ENCODE data around the gene TCHHL1. TPM values are rescaled to one million over a fixed set of nuclear protein-coding genes. Genes with fewer than 3 reads are reported as not detected.

TCHHL1 gene
- not detected for polyA plus RNA-seq (2013, experiment 1 of 2)
- not detected for polyA plus RNA-seq (2013, experiment 2 of 2)

- WGBS = 85% methylated on average over 4 of the region's 5 CpGs
- H3K36me3 ChIP-seq (ENCODE audit: insufficient read depth, low read length) = no peaks in the 10 kb centered on the region
- no peak within 1 kb of the TSS for H3K9ac ChIP-seq (ENCODE audit: low read depth, low read length)
- H3K4me3 ChIP-seq (ENCODE audit: low read length) = no peak within 1 kb of the TSS
- H3K4me1 ChIP-seq (ENCODE audit: insufficient read depth, low read length) = no peaks in the 10 kb centered on the region
- peaks cover 3% of the 10 kb centered on the region for H3K27me3 ChIP-seq (ENCODE audit: insufficient read depth, low read length)
- H3K27ac ChIP-seq (ENCODE audit: low read depth, low read length) = no peak within 1 kb of the TSS
- H3K9me3 ChIP-seq (ENCODE audit: insufficient read depth, low read depth, low read length) = peaks cover 6% of the 10 kb centered on the region; the same call in 1 of the 2 replicates
These were observed at the start of gene TCHHL1 for GRCh38 chr1:152089014-152089674. TSS of gene TCHHL1 (minus strand) at chr1:152089064. CDS start at chr1:152088143, 921 bp downstream.

GRCh38 chr1:152137215-152137614 is 48.4 kb upstream of the TCHHL1 start:
- H3K27me3 ChIP-seq (ENCODE audit: insufficient read depth, low read length) = no peaks in the 10 kb centered on the region
- no peak overlapping the region for H3K4me3 ChIP-seq (ENCODE audit: low read length)
- no peaks in the 10 kb centered on the region for H3K36me3 ChIP-seq (ENCODE audit: insufficient read depth, low read length)
- H3K4me1 ChIP-seq (ENCODE audit: insufficient read depth, low read length) = no peaks in the 10 kb centered on the region
- peaks cover 20% of the 10 kb centered on the region for H3K9me3 ChIP-seq (ENCODE audit: insufficient read depth, low read depth, low read length)
- H3K27ac ChIP-seq (ENCODE audit: low read depth, low read length) = no peak overlapping the region
- no peak overlapping the region for H3K9ac ChIP-seq (ENCODE audit: low read depth, low read length)

- peaks cover 27% of the 10 kb centered on the region for H3K9me3 ChIP-seq (ENCODE audit: insufficient read depth, low read depth, low read length)
- no peaks in the 10 kb centered on the region for H3K36me3 ChIP-seq (ENCODE audit: insufficient read depth, low read length)
- H3K4me3 ChIP-seq (ENCODE audit: low read length) = no peak overlapping the region
- no peak overlapping the region for H3K9ac ChIP-seq (ENCODE audit: low read depth, low read length)
- H3K27ac ChIP-seq (ENCODE audit: low read depth, low read length) = no peak overlapping the region
- no peaks in the 10 kb centered on the region for H3K4me1 ChIP-seq (ENCODE audit: insufficient read depth, low read length)
- no peaks in the 10 kb centered on the region for H3K27me3 ChIP-seq (ENCODE audit: insufficient read depth, low read length)
These were observed 41.3 kb upstream of the TCHHL1 start for GRCh38 chr1:152130186-152130585.

GRCh38 chr1:152127673-152128072 is 38.8 kb upstream of the TCHHL1 start:
- peaks cover 19% of the 10 kb centered on the region for H3K9me3 ChIP-seq (ENCODE audit: insufficient read depth, low read depth, low read length)
- no peak overlapping the region for H3K4me3 ChIP-seq (ENCODE audit: low read length)
- H3K9ac ChIP-seq (ENCODE audit: low read depth, low read length) = no peak overlapping the region
- H3K27me3 ChIP-seq (ENCODE audit: insufficient read depth, low read length) = no peaks in the 10 kb centered on the region
- no peak overlapping the region for H3K27ac ChIP-seq (ENCODE audit: low read depth, low read length)
- H3K36me3 ChIP-seq (ENCODE audit: insufficient read depth, low read length) = no peaks in the 10 kb centered on the region
- H3K4me1 ChIP-seq (ENCODE audit: insufficient read depth, low read length) = no peaks in the 10 kb centered on the region

- Histone ChIP-seq H3K9ac (ENCODE audit: low read depth, low read length) (no peak overlapping the region), H3K27me3 (ENCODE audit: insufficient read depth, low read length) (no peaks in the 10 kb centered on the region), H3K36me3 (ENCODE audit: insufficient read depth, low read length) (no peaks in the 10 kb centered on the region), H3K9me3 (ENCODE audit: insufficient read depth, low read depth, low read length) (peaks cover 17% of the 10 kb centered on the region), H3K27ac (ENCODE audit: low read depth, low read length) (no peak overlapping the region), H3K4me3 (ENCODE audit: low read length) (no peak overlapping the region), H3K4me1 (ENCODE audit: insufficient read depth, low read length) (no peaks in the 10 kb centered on the region)
- 65% methylated on average over 5 of the region's 6 CpGs for whole genome bisulfite sequencing
These were observed 37.1 kb upstream of the TCHHL1 start for GRCh38 chr1:152125834-152126443.

- 81% methylated on average over 1 of the region's 1 CpG for WGBS
- Histone ChIP-seq H3K9me3 (ENCODE audit: insufficient read depth, low read depth, low read length) (peaks cover 11% of the 10 kb centered on the region; the same call in 1 of the 2 replicates), H3K27me3 (ENCODE audit: insufficient read depth, low read length) (peaks cover 49% of the 10 kb centered on the region), H3K9ac (ENCODE audit: low read depth, low read length) (no peak overlapping the region), H3K27ac (ENCODE audit: low read depth, low read length) (no peak overlapping the region), H3K4me1 (ENCODE audit: insufficient read depth, low read length) (no peaks in the 10 kb centered on the region), H3K36me3 (ENCODE audit: insufficient read depth, low read length) (no peaks in the 10 kb centered on the region), H3K4me3 (ENCODE audit: low read length) (no peak overlapping the region)
These were observed 30.1 kb upstream of the TCHHL1 start for GRCh38 chr1:152118915-152119314.

- peaks cover 83% of the 10 kb centered on the region for H3K27me3 ChIP-seq (ENCODE audit: insufficient read depth, low read length)
These were observed 26.5 kb upstream of the TCHHL1 start, which contains the start of gene TCHH for GRCh38 chr1:152115344-152115743. TSS of gene TCHH (minus strand) at chr1:152115444. CDS start at chr1:152114080, 1,364 bp downstream.

GRCh38 chr1:152112885-152113432 is 24.1 kb upstream of the TCHHL1 start:
- H3K36me3 ChIP-seq (ENCODE audit: insufficient read depth, low read length) = no peaks in the 10 kb centered on the region
- WGBS = 86% methylated on average over 12 of the region's 13 CpGs
- no peak overlapping the region for H3K9ac ChIP-seq (ENCODE audit: low read depth, low read length)
- no peak overlapping the region for H3K27ac ChIP-seq (ENCODE audit: low read depth, low read length)
- H3K4me3 ChIP-seq (ENCODE audit: low read length) = peak overlapping the region; percentile 41
- peaks cover 98% of the 10 kb centered on the region for H3K27me3 ChIP-seq (ENCODE audit: insufficient read depth, low read length)
- H3K9me3 ChIP-seq (ENCODE audit: insufficient read depth, low read depth, low read length) = peaks cover 39% of the 10 kb centered on the region; the same call in 1 of the 2 replicates
- H3K4me1 ChIP-seq (ENCODE audit: insufficient read depth, low read length) = peaks cover 5% of the 10 kb centered on the region; the same call in 1 of the 2 replicates

More at GRCh38 chr1:152115344-152115743, 26.5 kb upstream of the TCHHL1 start, which contains the start of gene TCHH:
- H3K9ac ChIP-seq (ENCODE audit: low read depth, low read length) = no peak within 1 kb of the TSS
- H3K36me3 ChIP-seq (ENCODE audit: insufficient read depth, low read length) = no peaks in the 10 kb centered on the region
- H3K9me3 ChIP-seq (ENCODE audit: insufficient read depth, low read depth, low read length) = peaks cover 29% of the 10 kb centered on the region; the same call in 1 of the 2 replicates
- H3K27ac ChIP-seq (ENCODE audit: low read depth, low read length) = no peak within 1 kb of the TSS
- 56% methylated on average over 4 of the region's 4 CpGs for WGBS
- H3K4me3 ChIP-seq (ENCODE audit: low read length) = no peak within 1 kb of the TSS
- peaks cover 5% of the 10 kb centered on the region; the same call in 1 of the 2 replicates for H3K4me1 ChIP-seq (ENCODE audit: insufficient read depth, low read length)

- peaks cover 44% of the 10 kb centered on the region; the same call in 1 of the 2 replicates for H3K9me3 ChIP-seq (ENCODE audit: insufficient read depth, low read depth, low read length)
- 65% methylated on average over 53 of the region's 53 CpGs for WGBS
- H3K4me1 ChIP-seq (ENCODE audit: insufficient read depth, low read length) = peaks cover 5% of the 10 kb centered on the region; the same call in 1 of the 2 replicates
- H3K36me3 ChIP-seq (ENCODE audit: insufficient read depth, low read length) = no peaks in the 10 kb centered on the region
- H3K27me3 ChIP-seq (ENCODE audit: insufficient read depth, low read length) = peaks cover 100% of the 10 kb centered on the region
- peak overlapping the region; percentile 41 for H3K4me3 ChIP-seq (ENCODE audit: low read length)
- no peak overlapping the region for H3K27ac ChIP-seq (ENCODE audit: low read depth, low read length)
- H3K9ac ChIP-seq (ENCODE audit: low read depth, low read length) = no peak overlapping the region
These were observed 23.4 kb upstream of the TCHHL1 start for GRCh38 chr1:152112101-152112884.

GRCh38 chr1:152111515-152111968 is 22.7 kb upstream of the TCHHL1 start:
- H3K4me3 ChIP-seq (ENCODE audit: low read length) = peak overlapping the region; percentile 33
- peaks cover 100% of the 10 kb centered on the region for H3K27me3 ChIP-seq (ENCODE audit: insufficient read depth, low read length)
- WGBS = 50% methylated on average over 44 of the region's 44 CpGs
- peak overlapping the region; percentile 12; the same call in 1 of the 2 replicates for H3K9ac ChIP-seq (ENCODE audit: low read depth, low read length)
- no peaks in the 10 kb centered on the region for H3K36me3 ChIP-seq (ENCODE audit: insufficient read depth, low read length)
- peaks cover 5% of the 10 kb centered on the region; the same call in 1 of the 2 replicates for H3K4me1 ChIP-seq (ENCODE audit: insufficient read depth, low read length)
- peaks cover 44% of the 10 kb centered on the region; the same call in 1 of the 2 replicates for H3K9me3 ChIP-seq (ENCODE audit: insufficient read depth, low read depth, low read length)
- no peak overlapping the region for H3K27ac ChIP-seq (ENCODE audit: low read depth, low read length)
